GM12874 (cell line): Measurements from ENCODE around the gene SUCLG2.
A peak's percentile ranks its signal among the peaks of the same experiment; 100 is the strongest.

ENCODE experiments used
- CTCF ChIP-seq: IDR thresholded peaks from 2 replicates; pipeline ENCODE4 v1.5.1; 2011; ENCODE audit warnings: low read depth, mild to moderate bottlenecking, control low read depth, low read length, moderate library complexity; ENCODE audit not compliant: insufficient read depth

SUCLG2 gene

GRCh38 chr3:67377299-67377698 is 277.1 kb downstream of the SUCLG2 start:
- TF ChIP-seq CTCF: no peak

- TF ChIP-seq CTCF: no peak
These were observed 278.0 kb downstream of the SUCLG2 start for GRCh38 chr3:67376416-67376815.

- no peak for TF ChIP-seq CTCF
These were observed 278.4 kb downstream of the SUCLG2 start for GRCh38 chr3:67375976-67376375.

- no peak for TF ChIP-seq CTCF
These were observed 291.7 kb downstream of the SUCLG2 start for GRCh38 chr3:67362686-67363085.

GRCh38 chr3:67361770-67362169 is 292.6 kb downstream of the SUCLG2 start:
- no peak for TF ChIP-seq CTCF

GRCh38 chr3:67361323-67361722 is 293.1 kb downstream of the SUCLG2 start:
- no peak for TF ChIP-seq CTCF

- TF ChIP-seq CTCF: peak; percentile 56
These were observed 296.6 kb downstream of the SUCLG2 start for GRCh38 chr3:67357610-67358458.
